ENCODE results near the gene ELF4.

Gene ELF4

DNA sequence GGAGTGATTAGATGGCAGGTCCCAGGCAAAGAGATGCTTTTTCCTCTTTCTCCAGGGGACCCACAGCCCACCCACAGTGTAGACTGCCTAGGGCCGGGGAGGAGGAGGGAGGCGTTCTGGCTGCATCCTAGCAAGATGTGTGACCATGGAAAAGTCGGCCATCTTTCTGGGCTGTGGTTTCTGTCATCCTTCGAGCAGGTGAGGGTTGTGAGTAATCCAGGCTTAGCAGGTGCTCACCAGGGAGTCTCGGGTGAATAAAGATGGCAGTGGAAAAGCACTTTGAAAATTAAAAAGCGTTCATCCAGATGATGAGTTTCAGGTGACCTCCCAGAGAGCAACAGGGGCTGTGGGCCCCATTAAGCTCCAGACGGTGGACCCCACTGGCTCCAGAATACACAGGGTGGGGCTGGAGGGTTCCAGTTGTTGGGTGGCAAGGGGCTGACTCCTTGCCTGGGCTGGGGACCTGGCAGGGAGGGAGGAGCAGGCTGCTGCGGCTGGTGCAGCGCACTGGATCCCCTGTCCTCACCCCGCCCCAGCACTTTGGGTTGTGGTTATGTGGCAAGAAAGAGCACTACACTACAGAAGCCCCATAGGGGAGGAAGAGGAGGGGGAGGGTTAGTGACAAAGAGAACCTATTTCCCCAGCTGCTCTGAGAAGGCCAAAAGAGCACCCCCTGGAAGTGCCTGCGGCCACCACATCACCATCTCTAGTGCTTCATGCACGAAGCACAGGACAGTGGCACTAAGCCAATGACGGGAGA lies 23.7 kb downstream of the ELF4 start:
- peak overlapping the region; percentile 73 for H3K4me3 ChIP-seq (ENCODE audit: low read length, poor library complexity, severe bottlenecking)

DNA sequence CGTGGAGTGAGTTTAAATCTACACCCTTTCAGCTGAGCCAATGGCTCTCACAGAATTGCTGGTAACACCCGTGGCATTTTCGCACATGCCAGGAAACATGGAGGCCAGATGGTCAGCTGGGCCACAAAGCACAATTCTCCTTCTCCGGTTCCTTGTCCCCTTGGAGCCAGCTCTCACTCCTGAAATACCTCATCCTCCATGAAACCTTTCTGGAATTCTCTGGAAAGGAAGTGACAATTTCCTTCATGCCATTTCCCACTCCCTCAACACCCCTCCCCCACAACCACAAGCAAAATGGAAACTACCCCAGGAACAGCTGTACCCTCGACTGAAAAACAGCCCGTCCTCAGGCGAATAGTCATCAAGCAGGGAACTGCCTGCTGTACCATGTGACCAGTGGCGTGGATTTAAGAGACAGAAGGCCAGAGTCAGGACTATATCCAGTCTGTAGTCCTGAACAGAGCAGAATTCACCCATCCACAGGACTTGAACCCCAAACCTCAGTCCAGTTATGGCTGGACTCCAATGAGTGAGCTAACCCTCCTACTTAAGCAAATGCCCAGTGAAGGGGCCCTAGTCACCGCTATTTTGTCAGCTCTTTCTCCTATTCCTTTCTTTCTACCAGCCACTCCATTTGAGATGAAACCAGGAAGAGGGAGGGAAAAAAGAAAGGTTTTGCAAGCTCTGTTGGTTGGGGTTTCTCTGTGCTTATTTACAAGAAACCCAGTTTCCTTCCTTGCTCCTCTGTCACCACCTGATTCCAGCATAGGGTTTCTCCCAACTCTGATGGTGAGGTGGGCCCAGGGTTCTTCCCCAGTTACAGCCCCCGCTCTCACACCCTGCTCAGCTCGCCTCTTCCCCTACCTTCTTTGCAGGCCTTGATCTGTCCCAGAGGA lies 24.5 kb downstream of the ELF4 start:
- TF ChIP-seq, protein P1, sequence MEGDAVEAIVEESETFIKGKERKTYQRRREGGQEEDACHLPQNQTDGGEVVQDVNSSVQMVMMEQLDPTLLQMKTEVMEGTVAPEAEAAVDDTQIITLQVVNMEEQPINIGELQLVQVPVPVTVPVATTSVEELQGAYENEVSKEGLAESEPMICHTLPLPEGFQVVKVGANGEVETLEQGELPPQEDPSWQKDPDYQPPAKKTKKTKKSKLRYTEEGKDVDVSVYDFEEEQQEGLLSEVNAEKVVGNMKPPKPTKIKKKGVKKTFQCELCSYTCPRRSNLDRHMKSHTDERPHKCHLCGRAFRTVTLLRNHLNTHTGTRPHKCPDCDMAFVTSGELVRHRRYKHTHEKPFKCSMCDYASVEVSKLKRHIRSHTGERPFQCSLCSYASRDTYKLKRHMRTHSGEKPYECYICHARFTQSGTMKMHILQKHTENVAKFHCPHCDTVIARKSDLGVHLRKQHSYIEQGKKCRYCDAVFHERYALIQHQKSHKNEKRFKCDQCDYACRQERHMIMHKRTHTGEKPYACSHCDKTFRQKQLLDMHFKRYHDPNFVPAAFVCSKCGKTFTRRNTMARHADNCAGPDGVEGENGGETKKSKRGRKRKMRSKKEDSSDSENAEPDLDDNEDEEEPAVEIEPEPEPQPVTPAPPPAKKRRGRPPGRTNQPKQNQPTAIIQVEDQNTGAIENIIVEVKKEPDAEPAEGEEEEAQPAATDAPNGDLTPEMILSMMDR (conservative IDR thresholded peaks at IDR 0.05; ENCODE audit: low read length): no peak
- TF ChIP-seq EZH2phosphoT487 (IDR thresholded peaks at IDR 0.05; ENCODE audit: borderline replicate concordance): no peak
- no peaks in the 10 kb centered on the region; the same call in 1 of the 2 replicates for H3K36me3 ChIP-seq (ENCODE audit: insufficient read depth, low read length)
- no peaks in the 10 kb centered on the region for H3K27me3 ChIP-seq (ENCODE audit: insufficient read depth, low read length, poor library complexity, severe bottlenecking)
- H3K9me2 ChIP-seq (replicated peaks; ENCODE audit: low read depth, low read length): no peaks in the 10 kb centered on the region
- H4K20me1 ChIP-seq (ENCODE audit: insufficient read depth, low read length, poor library complexity, severe bottlenecking): no peaks in the 10 kb centered on the region
- H2AFZ ChIP-seq (ENCODE audit: low read length): no peak overlapping the region
- no peaks in the 10 kb centered on the region for H3K9me3 ChIP-seq (ENCODE audit: insufficient read depth, low read depth, low read length)
- peak overlapping the region; percentile 94 for H3K4me2 ChIP-seq (ENCODE audit: low read depth, low read length, poor library complexity, severe bottlenecking)
- H3K4me3 ChIP-seq (ENCODE audit: low read length, poor library complexity, severe bottlenecking): peak overlapping the region; percentile 73
- H3K4me1 ChIP-seq (ENCODE audit: insufficient read depth, low read length, poor library complexity, severe bottlenecking): peaks cover 63% of the 10 kb centered on the region
- peaks cover 89% of the 10 kb centered on the region for H3K79me2 ChIP-seq (ENCODE audit: insufficient read depth, low read length)
- H3K9ac ChIP-seq (ENCODE audit: low read depth, low read length, poor library complexity, severe bottlenecking): peak overlapping the region; percentile 83
- H3F3A ChIP-seq (ENCODE audit: low read depth): no peaks in the 10 kb centered on the region

More for the DNA sequence above, 23.7 kb downstream of the ELF4 start:
- Histone ChIP-seq H3K9ac (ENCODE audit: low read depth, low read length, poor library complexity, severe bottlenecking) (peak overlapping the region; percentile 83), H4K20me1 (ENCODE audit: insufficient read depth, low read length, poor library complexity, severe bottlenecking) (no peaks in the 10 kb centered on the region), H3F3A (ENCODE audit: low read depth) (no peaks in the 10 kb centered on the region; the same call in 1 of the 2 replicates), H3K79me2 (ENCODE audit: insufficient read depth, low read length) (peaks cover 84% of the 10 kb centered on the region), H2AFZ (ENCODE audit: low read length) (no peak overlapping the region), H3K36me3 (ENCODE audit: insufficient read depth, low read length) (no peaks in the 10 kb centered on the region), H3K4me1 (ENCODE audit: insufficient read depth, low read length, poor library complexity, severe bottlenecking) (peaks cover 70% of the 10 kb centered on the region), H3K9me3 (ENCODE audit: insufficient read depth, low read depth, low read length) (no peaks in the 10 kb centered on the region), H3K9me2 (replicated peaks; ENCODE audit: low read depth, low read length) (no peaks in the 10 kb centered on the region), H3K27me3 (ENCODE audit: insufficient read depth, low read length, poor library complexity, severe bottlenecking) (no peaks in the 10 kb centered on the region), H3K4me2 (ENCODE audit: low read depth, low read length, poor library complexity, severe bottlenecking) (peak overlapping the region; percentile 94)
- no peak for TF ChIP-seq EZH2phosphoT487 (IDR thresholded peaks at IDR 0.05; ENCODE audit: borderline replicate concordance)
- TF ChIP-seq, protein P1 (conservative IDR thresholded peaks at IDR 0.05; ENCODE audit: low read length): no peak

DNA sequence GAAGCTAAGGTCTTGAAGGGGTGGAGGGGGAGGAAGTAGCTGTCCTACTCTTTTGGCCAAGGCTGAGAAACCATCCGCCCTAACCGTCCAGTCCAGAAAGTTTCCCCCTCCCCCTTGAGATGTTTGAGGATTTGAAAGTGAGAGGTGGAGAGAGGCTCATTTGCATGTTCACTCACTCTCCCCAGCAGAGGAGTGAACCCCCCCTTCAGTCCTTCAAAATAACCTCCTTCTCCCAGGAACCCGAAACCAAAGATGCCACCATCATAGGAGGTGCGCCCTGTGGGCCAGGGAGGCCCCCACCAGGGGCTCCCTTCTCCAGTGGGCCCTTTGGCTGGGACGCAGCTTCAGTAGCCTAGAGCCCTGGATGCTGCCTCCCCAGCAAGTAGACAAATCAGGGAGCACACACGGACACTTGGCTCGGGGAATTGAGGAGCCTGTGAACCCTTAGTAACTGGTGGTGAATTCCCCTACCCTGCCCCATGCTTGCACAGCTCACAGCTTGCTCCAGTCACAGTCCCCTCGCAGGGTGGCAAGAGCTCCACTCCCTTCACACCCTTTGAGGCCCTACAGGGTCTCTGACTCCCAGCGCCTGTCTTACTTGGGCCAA lies 25.6 kb downstream of the ELF4 start:
- Histone ChIP-seq H4K20me1 (ENCODE audit: insufficient read depth, low read length, poor library complexity, severe bottlenecking) (no peaks in the 10 kb centered on the region), H2AFZ (ENCODE audit: low read length) (no peak overlapping the region), H3K4me3 (ENCODE audit: low read length, poor library complexity, severe bottlenecking) (peak overlapping the region; percentile 73), H3K27me3 (ENCODE audit: insufficient read depth, low read length, poor library complexity, severe bottlenecking) (no peaks in the 10 kb centered on the region), H3K36me3 (ENCODE audit: insufficient read depth, low read length) (no peaks in the 10 kb centered on the region; the same call in 1 of the 2 replicates), H3K9me3 (ENCODE audit: insufficient read depth, low read depth, low read length) (no peaks in the 10 kb centered on the region), H3K79me2 (ENCODE audit: insufficient read depth, low read length) (peaks cover 80% of the 10 kb centered on the region), H3K9ac (ENCODE audit: low read depth, low read length, poor library complexity, severe bottlenecking) (peak overlapping the region; percentile 83), H3K4me1 (ENCODE audit: insufficient read depth, low read length, poor library complexity, severe bottlenecking) (peaks cover 57% of the 10 kb centered on the region), H3F3A (ENCODE audit: low read depth) (no peaks in the 10 kb centered on the region), H3K4me2 (ENCODE audit: low read depth, low read length, poor library complexity, severe bottlenecking) (peak overlapping the region; percentile 94), H3K9me2 (replicated peaks; ENCODE audit: low read depth, low read length) (no peaks in the 10 kb centered on the region)
- no peak for TF ChIP-seq EZH2phosphoT487 (IDR thresholded peaks at IDR 0.05; ENCODE audit: borderline replicate concordance)
- TF ChIP-seq, protein P1 (conservative IDR thresholded peaks at IDR 0.05; ENCODE audit: low read length): no peak
